ENCODE results near the gene POMC. TPM values are rescaled to one million over a fixed set of nuclear protein-coding genes. Genes with fewer than 3 reads are reported as not detected.
"Not testable (repeated sequence)": the region's sequence is repeated elsewhere in the genome, so short reads cannot be mapped to it uniquely, and the experiment has no call there.

Gene POMC
- polyA plus RNA-seq, 1 donor from 2014 or later = not detected

DNA sequence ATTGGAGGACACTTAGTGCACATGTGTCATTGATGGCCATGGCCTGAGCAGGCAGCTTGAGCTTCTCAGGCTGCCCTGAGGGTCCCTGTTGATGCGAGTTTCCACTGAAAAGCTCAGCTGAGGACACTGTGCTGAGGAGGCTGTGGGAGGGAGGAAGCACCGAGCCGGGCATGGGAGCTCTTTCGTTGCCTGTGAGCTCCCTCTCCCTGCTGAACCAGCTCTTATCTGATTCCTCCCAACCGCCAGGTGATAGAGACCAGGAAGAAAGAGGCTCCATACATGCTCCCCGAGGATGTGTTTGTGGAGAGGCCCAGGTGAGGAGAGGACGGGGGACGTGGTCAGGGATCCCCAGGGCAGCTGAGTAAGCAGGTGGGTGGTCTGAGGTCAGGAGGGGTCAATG is 27.3 kb downstream of the POMC start:
- Histone ChIP-seq H3K79me2 (replicated peaks; ENCODE audit: insufficient read depth, low read length) (no peaks in the 10 kb centered on the region), H3K27ac (ENCODE audit: low read length) (no peak overlapping the region), H3K36me3 (ENCODE audit: insufficient read depth, low read length) (no peaks in the 10 kb centered on the region), H3K9ac (ENCODE audit: low read length) (no peak overlapping the region), H3K4me3 (ENCODE audit: low read length) (no peak overlapping the region), H4K20me1 (ENCODE audit: insufficient read depth) (no peaks in the 10 kb centered on the region), H3K4me2 (ENCODE audit: low read length) (no peak overlapping the region), H3K27me3 (ENCODE audit: insufficient read depth, low read depth, low read length) (no peaks in the 10 kb centered on the region), H3K9me2 (ENCODE audit: insufficient read depth, low read length) (no peaks in the 10 kb centered on the region), H3K9me3 (ENCODE audit: low read length) (no peaks in the 10 kb centered on the region), H2AFZ (ENCODE audit: low read depth, low read length) (no peak overlapping the region), H3F3A (ENCODE audit: insufficient read depth, low read length, poor library complexity, severe bottlenecking) (no peaks in the 10 kb centered on the region)
- TF ChIP-seq, protein P1, sequence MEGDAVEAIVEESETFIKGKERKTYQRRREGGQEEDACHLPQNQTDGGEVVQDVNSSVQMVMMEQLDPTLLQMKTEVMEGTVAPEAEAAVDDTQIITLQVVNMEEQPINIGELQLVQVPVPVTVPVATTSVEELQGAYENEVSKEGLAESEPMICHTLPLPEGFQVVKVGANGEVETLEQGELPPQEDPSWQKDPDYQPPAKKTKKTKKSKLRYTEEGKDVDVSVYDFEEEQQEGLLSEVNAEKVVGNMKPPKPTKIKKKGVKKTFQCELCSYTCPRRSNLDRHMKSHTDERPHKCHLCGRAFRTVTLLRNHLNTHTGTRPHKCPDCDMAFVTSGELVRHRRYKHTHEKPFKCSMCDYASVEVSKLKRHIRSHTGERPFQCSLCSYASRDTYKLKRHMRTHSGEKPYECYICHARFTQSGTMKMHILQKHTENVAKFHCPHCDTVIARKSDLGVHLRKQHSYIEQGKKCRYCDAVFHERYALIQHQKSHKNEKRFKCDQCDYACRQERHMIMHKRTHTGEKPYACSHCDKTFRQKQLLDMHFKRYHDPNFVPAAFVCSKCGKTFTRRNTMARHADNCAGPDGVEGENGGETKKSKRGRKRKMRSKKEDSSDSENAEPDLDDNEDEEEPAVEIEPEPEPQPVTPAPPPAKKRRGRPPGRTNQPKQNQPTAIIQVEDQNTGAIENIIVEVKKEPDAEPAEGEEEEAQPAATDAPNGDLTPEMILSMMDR (IDR thresholded peaks at IDR 0.05; ENCODE audit: poor library complexity, severe bottlenecking) = no peak

DNA sequence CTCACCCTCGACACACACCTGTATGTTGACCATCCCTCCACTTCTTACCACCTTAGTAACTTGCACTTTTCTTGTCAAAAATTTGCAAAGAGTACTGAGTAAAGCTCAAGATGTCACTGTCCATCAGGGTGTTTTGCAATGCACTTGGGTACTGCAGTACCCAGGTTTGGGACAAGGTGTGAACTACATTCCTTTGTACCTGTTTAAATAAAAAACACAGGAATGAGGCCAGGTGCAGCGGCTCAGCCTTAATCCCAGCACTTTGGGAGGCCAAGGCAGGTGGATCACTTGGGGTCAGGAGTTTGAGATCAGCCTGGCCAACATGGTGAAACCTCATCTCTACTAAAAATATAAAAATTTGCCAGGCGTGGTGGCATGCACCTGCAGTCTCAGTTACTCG is 27.8 kb downstream of the POMC start:
- not testable (repeated sequence) for H4K20me1 ChIP-seq (ENCODE audit: insufficient read depth); H3K4me2 ChIP-seq (ENCODE audit: low read length); H3K9ac ChIP-seq (ENCODE audit: low read length); H3F3A ChIP-seq (ENCODE audit: insufficient read depth, low read length, poor library complexity, severe bottlenecking); H3K9me3 ChIP-seq (ENCODE audit: low read length); H3K27ac ChIP-seq (ENCODE audit: low read length); H3K9me2 ChIP-seq (ENCODE audit: insufficient read depth, low read length); H2AFZ ChIP-seq (ENCODE audit: low read depth, low read length); H3K4me3 ChIP-seq (ENCODE audit: low read length); H3K36me3 ChIP-seq (ENCODE audit: insufficient read depth, low read length); H3K79me2 ChIP-seq (replicated peaks; ENCODE audit: insufficient read depth, low read length); H3K27me3 ChIP-seq (ENCODE audit: insufficient read depth, low read depth, low read length)

DNA sequence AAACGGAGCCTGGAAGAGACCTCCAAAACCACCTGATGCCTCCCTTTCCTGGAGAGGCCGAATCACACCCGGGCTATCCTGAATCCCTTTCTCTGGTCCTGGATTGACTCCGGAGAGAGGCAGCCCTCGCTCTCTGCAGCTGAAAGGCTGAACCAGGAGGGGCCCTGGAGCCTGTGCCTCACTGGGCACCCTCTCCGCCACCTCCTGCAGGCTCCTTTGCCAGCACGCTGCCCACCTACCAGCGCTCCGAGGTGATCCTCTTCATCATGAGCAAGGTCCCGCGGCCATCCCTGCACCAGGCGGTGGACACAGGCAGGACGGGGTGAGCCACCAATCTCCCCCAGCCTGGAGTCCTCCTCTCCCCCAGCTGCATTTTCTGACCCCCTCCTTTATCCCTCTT is 35.7 kb downstream of the POMC start:
- no peak overlapping the region for H3K4me3 ChIP-seq (ENCODE audit: low read length)
- H3K9me2 ChIP-seq (ENCODE audit: insufficient read depth, low read length) = no peaks in the 10 kb centered on the region
- no peaks in the 10 kb centered on the region for H3K36me3 ChIP-seq (ENCODE audit: insufficient read depth, low read length)
- H3K9ac ChIP-seq (ENCODE audit: low read length) = no peak overlapping the region
- no peaks in the 10 kb centered on the region for H3K27me3 ChIP-seq (ENCODE audit: insufficient read depth, low read depth, low read length)
- TF ChIP-seq EZH2 (IDR thresholded peaks at IDR 0.05; ENCODE audit: borderline replicate concordance, insufficient read depth, low read length, poor library complexity, severe bottlenecking) (no peak), MXI1 (conservative IDR thresholded peaks at IDR 0.05; ENCODE audit: poor library complexity, severe bottlenecking) (no peak), SMC3 (conservative IDR thresholded peaks at IDR 0.05; ENCODE audit: poor library complexity) (no peak)
- TF ChIP-seq, protein P2, sequence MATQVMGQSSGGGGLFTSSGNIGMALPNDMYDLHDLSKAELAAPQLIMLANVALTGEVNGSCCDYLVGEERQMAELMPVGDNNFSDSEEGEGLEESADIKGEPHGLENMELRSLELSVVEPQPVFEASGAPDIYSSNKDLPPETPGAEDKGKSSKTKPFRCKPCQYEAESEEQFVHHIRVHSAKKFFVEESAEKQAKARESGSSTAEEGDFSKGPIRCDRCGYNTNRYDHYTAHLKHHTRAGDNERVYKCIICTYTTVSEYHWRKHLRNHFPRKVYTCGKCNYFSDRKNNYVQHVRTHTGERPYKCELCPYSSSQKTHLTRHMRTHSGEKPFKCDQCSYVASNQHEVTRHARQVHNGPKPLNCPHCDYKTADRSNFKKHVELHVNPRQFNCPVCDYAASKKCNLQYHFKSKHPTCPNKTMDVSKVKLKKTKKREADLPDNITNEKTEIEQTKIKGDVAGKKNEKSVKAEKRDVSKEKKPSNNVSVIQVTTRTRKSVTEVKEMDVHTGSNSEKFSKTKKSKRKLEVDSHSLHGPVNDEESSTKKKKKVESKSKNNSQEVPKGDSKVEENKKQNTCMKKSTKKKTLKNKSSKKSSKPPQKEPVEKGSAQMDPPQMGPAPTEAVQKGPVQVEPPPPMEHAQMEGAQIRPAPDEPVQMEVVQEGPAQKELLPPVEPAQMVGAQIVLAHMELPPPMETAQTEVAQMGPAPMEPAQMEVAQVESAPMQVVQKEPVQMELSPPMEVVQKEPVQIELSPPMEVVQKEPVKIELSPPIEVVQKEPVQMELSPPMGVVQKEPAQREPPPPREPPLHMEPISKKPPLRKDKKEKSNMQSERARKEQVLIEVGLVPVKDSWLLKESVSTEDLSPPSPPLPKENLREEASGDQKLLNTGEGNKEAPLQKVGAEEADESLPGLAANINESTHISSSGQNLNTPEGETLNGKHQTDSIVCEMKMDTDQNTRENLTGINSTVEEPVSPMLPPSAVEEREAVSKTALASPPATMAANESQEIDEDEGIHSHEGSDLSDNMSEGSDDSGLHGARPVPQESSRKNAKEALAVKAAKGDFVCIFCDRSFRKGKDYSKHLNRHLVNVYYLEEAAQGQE (IDR thresholded peaks at IDR 0.05; ENCODE audit: borderline replicate concordance) = no peak
- TF ChIP-seq, protein P1 (IDR thresholded peaks at IDR 0.05; ENCODE audit: poor library complexity, severe bottlenecking) = no peak
- H3K79me2 ChIP-seq (replicated peaks; ENCODE audit: insufficient read depth, low read length) = no peaks in the 10 kb centered on the region
- no peaks in the 10 kb centered on the region for H3K9me3 ChIP-seq (ENCODE audit: low read length)
- H4K20me1 ChIP-seq (ENCODE audit: insufficient read depth) = no peaks in the 10 kb centered on the region
- no peak overlapping the region for H2AFZ ChIP-seq (ENCODE audit: low read depth, low read length)
- no peak overlapping the region for H3K27ac ChIP-seq (ENCODE audit: low read length)
- no peaks in the 10 kb centered on the region for H3F3A ChIP-seq (ENCODE audit: insufficient read depth, low read length, poor library complexity, severe bottlenecking)
- no peak overlapping the region for H3K4me2 ChIP-seq (ENCODE audit: low read length)

Measured in neural cell (in vitro differentiated cells).